GM19467 (cell line): ENCODE data around the gene SLC9A9.
"Not testable (repeated sequence)": the region's sequence is repeated elsewhere in the genome, so short reads cannot be mapped to it uniquely, and the experiment has no call there.

Source experiments
- ATAC-seq: cut with Tn5 transposase; IDR thresholded peaks from one replicate; pipeline ENCODE4 v1.9.1; 2021; ENCODE audit warnings: mild to moderate bottlenecking, moderate library complexity; ENCODE audit not compliant: unreplicated experiment

Gene SLC9A9

DNA sequence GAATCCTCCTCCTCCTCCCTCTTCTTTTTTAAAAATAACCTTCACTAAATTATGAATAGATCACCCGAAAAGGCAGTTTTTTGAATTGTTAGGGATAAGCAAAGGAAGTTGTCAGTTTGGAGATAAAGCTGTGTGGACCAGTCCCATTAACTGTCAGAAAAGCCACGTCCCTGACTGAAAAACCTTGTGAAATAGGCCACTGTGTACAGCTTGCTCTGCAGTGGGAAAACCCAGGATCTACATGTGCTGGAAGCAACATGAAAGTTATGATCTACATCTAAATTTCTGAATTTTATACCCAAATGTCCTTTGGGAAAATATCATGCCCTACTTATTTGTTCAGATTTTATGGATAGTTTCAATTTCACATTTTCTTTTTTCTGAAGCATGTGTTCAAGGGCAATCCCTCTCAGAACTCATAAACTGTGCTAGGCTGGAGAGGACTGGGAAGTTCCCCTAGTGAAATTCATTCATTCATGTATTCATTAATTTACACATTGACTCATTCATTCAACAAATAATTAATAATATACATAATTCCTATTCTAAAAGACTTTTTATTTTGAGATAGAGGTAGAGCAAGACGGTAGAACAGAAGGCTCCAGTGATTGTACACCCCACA is 149.5 kb downstream of the SLC9A9 start:
- no peak for ATAC-seq

DNA sequence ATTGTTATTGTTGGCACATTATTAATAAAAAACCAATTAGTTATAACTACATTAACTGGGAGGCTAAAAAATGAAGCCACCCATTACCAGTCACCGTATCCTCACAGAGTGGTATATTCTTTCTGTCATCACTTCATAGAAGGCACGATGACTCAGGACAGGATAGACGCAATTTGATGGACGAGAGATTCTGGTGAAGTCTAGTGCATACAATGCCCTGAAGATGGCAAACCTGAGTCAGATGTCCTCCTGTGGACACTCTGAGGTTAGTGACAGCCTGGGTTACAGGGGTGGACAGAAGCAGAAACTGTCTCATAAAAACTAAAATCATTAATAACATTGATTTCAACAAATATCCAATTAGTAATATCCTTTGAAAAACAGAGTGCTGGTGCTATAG is 150.3 kb downstream of the SLC9A9 start:
- ATAC-seq, result no peak

DNA sequence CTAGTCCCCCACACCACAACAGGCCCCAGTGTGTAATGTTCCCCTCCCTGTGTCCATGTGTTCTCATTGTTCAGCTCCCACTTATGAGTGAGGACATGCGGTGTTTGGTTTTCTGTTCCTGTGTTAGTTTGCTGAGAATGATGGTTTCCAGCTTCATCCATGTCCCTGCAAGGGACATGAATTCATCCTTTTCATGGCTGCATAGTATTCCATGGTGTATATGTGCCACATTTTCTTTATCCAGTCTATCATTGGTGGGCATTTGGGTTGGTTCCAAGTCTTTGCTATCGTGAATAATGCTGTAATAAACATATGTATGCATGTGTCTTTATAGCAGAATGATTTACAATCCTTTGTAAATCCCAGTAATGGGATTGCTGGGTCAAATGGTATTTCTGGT is 152.9 kb downstream of the SLC9A9 start:
- not testable (repeated sequence) for ATAC-seq

DNA sequence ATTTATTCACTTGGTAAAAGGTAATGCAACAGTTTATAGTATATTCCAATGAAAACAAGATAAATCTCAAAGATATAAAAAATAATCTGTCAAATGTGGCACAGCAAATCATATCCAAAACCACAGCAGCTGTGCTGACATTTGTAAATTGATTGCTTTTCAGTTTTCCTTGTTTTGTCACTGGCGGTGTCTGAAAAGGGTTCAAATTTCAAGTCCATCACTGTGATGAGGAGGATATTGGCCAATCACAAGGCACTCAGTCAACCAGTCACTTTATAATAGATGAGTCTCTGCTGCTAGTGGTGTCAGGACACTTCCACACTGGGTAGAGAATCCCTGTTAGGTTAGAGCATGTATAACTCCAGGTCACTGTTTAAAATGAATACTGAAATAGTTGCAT is 154.8 kb downstream of the SLC9A9 start:
- ATAC-seq, result no peak

DNA sequence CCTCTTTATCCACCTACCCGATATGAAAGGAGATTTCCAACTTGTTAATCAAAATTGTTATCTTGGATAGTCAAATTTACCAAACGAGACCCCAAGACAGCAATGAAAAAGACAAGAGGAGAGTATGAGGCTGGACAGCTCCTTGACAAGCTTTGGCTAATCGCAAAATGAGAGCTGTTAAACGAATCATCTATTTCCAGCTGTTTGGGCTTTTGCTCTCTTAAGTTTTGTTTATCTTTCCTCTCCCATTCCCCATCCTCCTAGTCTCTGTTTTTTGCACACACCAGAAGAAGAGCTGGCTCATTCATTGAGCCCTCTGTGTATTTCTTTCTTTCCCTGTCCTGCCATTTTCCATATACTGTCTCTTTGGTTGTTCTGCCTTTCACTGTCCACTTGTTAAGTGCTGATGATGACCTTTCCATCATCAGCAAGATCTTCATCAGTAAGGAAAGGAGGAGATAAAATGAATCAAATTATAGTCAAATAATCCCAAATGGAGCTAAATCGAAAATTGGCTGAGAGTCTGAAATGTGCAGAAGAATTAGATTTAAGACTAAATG is 161.6 kb downstream of the SLC9A9 start:
- ATAC-seq, result no peak

DNA sequence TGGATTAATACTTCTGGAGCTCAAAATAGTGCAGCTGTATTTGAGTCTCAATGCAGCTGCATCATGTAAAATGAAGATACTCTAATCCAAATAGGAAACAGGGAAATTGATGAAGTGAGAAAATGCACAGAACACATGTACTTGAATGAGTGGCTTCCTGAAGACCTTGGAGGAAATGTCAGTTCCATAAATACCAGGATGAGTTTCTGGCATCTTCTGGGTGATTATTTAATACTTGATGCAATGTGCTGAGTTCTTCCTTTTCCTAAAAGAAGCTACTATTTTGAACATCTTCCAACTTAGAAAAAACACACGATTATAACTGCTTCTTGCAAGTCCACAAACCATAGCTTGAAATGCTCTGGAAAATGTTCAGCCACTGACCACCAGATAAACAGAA is 162.8 kb downstream of the SLC9A9 start:
- ATAC-seq, result no peak

DNA sequence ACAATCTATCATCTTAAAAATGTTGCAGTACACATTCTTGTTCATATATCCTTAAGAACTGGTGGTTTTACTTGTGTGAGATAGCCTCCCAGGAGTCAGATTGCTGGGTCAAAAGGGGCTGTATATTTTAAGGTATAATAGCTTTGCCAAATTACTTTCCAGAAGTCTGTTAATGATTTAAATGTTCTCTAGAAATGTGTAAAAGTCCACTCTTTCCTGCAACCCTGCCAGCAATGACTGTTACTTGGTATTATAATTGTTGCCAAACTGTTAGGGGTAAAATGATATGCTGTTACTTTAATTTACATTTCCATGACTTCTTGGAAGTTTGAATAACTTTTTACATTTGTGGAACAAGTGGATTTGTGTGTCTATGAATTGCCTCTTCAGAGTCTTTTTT is 170.8 kb downstream of the SLC9A9 start:
- no peak for ATAC-seq

DNA sequence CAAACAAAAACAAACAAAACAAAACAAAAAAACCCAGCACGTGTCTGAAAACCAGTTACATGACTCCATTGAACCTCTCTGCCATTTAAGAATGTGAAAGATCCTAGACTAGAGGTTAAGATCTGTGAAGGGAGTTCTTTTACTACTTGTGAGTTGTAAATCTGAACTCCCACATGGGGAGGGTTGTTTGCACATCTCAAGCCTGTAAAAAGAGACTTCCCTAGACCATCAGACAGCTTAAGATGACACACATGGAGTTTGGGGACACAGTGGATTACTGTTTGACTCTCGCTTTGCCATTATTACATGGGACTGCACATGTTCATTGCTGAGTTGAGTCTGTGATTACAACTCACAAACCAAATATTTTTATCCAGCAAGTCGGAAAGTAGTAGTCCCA is 171.5 kb downstream of the SLC9A9 start:
- ATAC-seq, result no peak

DNA sequence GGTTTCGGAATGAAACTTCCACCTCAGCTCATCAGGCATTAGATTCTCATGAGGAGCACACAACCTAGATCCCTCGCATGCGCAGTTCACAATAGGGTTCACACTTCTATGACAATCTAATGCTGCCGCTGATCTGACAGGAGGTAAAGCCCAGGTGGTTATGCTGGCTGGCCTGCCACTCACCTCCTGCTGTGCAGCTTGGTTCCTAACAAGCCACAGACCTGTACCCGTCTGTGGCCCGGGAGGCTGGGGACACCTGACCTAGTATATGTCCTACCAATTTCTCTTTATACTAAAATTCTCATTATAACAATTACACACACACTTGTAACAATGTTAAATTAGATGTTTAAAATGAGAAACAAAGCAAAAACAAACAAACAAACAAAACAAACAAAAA is 172.2 kb downstream of the SLC9A9 start:
- no peak for ATAC-seq

DNA sequence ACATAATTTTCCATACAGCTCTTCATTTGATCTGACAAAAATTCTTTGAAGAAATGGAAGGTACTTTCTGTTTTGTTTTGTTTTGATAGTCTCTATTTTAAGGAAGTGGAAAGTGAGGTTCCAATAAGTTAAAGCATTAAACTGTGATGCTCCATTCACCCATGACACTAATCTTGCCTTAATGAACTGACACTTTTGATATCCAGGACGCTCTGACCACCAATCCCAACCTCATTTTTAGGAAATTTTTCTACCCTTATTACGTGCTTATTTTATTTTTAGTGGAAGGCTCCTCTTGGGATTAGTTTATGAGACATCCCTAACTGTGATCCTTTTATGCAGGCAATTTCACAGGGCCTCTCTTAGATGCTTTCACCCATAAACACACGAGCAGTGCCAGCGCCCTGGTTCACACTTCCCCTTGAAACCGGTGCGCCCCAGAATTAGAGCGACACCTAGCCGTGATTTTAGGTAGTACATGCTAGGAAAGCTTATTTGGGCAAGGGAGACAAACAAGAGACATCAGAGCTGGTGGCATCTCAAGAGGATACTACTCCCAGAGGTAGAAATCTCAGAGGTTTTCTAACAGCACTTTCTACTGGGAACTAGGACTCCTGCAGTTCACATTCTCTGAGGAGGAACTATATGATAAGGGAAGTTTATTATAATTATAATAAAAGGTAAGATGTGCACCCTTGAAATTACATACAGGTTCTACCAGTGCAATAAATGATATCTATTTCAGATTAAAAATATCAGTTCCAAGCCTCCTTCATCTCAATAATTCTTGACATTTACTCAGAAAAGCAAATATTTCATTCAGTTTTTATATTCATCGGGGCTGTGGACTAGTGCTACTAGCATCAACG is 173.9 kb downstream of the SLC9A9 start:
- ATAC-seq, result peak; percentile 64

DNA sequence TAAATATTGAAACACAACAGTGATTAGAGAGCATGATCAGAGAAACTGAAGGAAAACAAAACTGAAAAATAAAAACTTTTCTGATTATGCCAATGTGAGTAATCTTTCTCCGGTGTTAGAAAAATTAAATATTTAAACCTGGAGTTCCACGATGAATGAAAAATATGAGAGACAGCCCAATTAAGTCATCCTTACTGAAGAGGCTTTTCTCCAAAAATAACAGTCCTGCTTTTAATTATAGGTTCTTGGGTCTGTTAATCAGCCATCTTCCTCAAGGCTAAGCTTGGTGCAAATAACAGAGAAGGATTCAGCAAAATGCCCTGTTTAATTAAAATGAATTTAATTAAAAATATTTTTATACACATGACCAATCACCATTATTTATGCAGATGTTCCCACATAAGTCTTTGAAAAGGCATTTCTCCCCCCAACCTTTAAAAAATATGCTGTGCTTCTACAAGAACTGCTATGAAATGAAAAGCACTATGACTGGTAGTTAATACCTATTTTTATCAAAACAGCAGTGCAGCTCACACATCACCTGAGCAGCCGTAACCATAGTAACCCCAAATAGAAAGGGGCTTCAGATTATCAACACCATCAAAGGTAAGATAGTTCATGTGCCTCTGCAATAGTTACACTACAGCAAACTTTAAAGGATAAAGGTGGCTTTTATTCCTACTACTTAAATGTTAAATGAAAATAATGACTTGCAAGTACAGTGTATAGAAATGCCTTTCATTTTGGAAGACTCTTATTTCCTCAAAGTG is 175.7 kb downstream of the SLC9A9 start:
- ATAC-seq, result no peak

DNA sequence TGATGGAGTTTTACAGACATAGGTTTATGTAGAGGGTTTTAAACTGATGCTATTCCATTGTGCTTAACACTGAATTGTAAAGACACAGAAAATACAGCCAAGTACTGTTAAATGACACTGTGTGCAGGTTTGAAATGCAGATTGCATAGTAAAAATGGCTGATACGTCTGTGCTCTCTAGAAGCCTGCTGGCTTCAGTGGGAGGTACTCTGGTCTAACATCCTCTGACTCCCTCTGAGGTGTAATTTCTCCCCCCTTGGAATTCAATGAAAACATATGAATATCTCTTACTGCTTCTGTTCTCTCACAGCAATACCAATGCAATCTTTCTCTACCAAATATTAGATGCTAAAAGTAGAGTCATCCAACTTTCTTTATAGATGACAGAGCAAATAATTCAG is 176.6 kb downstream of the SLC9A9 start:
- no peak for ATAC-seq

DNA sequence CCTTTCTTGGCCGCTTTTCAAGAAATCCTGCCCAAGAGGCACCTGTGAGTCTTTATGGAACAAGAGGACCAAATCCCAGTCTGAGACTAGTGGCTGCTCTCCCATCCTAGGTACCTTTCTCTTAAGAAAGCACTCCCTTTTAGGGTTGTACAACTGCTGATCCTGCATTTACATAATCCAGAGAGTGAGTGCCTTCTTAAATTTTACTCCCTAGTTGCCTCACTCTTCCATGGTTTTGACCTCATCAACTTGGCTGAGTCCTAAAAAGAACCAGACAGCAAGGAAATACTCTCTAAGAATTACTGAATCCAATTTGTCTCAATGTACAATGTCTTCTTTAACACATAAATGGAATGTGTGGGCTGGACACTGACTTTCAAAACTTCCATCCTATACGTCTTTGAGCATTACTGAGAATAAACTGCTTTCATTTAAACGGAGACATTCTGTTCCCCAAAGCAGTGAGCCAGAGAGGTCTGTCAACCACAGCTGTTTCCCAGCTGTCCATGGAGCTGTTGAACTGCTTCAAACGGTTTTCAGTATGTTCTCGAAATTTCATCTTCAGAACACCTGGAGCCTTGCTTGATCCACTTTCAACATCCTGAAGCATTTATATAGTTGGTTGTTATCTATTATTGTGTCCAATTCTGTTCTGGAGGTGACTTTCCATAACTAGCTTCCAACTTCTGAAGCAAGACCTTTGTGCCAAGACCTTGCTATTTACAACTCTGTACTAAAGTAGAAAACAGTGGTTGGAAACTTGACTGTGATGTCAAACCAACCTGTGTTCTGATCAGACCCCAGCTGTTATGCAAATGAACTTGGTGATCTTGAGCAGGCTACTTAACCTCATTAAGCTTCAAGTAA is 179.1 kb downstream of the SLC9A9 start:
- peak; percentile 91 for ATAC-seq

DNA sequence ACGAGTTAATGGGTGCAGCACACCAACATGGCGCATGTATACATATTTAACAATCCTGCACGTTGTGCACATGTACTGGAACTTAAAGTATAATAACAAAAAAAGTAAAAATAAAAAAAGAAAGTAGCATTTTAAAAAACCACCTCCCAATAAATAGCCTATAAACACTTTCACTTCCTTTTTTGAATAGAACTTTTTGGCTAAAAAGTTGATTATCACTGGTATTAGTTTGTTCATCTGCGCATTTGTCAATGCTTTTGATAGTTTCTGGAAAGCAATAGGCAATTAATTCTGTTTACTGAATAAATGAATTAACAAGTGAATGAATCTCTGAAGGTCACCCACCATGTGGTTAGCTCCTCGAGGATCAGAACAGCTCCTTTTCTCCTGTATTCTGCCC is 179.9 kb downstream of the SLC9A9 start:
- no peak for ATAC-seq

DNA sequence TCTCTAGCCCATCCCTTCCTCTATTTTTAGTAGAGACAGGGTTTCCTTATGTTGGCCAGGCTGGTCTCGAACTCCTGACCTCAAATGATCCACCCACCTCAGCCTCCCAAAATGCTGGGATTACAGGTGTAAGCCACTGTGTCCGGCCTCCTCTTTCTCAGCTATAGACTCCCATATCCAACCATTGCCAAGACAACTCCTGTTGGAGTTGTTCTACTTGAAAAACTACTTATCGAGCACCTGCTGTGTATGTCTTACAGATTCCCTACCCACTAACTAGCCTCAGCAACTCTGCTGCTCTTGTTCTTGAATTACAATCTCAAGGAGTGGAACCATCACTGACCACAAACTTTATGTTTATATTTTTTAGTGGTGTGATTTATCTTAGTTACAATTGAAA is 186.6 kb downstream of the SLC9A9 start:
- ATAC-seq, result no peak

DNA sequence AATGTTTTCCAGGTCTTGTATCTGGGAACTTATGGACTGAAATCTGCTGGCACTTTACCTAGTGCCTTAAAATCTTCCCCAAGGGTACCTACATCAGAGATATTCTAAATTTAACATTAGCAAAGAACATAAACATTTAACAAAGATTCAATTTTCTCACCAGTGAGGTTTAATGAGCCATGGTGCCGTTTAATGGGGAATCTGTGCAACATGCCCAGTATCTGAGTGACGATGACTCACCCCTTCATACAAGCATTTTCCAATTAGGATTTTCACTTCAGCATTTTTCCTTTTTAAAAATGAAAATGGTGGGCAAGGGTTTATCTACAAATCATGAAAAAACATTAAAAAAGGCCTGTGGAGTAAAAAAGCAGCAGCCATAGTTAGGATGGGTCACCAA is 189.4 kb downstream of the SLC9A9 start:
- ATAC-seq, result no peak

DNA sequence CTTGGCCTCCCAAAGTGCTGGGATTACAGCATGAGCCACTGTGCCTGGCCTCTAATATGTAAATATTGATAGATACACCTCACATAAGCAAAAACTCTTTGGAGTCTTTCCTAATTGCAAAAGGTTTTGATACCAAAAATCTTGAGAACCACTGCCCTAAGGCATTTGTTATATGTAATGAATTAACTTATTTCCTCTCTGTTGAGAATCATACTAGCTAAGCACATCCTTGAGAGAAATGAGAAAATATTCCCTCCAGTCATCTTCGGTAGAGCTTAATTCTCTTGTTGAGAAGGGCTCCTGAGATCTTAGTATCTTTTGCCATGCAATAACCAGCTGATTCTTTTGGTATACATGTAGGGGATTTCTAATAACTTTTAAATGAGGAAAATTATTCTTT is 190.2 kb downstream of the SLC9A9 start:
- ATAC-seq, result no peak

DNA sequence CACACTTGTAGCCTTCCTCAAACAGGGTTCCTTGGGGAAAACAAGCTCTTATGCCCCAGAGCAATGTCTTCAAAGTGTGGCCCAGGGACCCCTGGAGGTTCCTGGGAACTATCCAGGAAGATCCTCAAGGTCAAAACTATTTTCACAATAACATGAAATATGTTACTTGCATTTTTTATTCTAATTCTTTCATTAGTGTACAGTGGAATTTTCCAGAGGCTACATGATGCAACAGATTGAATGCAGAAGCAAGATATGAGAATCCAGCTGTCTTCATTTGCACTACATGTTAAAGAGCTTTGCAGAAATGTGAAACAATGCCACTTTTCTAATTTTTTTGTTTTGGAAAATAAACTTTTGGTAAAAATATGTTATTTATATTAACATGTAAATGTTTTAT is 190.9 kb downstream of the SLC9A9 start:
- ATAC-seq, result no peak

DNA sequence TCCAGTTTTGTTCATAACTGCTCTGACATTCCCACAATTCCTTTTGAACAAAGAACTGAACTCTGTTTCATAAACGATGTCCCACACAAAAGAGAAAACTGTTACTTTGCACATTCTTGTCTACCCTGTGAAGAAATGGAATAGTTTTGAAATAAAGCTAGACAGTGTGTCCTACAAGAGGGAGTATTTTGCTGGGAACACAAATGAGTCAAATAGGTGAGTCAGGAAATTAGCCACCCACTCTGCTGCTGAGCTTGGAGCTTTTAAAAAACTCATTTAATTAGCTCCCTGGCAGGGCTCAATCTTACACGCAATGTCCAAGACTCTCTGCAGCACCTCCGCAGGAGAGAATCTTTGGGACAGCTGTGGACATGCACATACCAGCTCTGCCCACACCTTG is 193.4 kb downstream of the SLC9A9 start:
- no peak for ATAC-seq

DNA sequence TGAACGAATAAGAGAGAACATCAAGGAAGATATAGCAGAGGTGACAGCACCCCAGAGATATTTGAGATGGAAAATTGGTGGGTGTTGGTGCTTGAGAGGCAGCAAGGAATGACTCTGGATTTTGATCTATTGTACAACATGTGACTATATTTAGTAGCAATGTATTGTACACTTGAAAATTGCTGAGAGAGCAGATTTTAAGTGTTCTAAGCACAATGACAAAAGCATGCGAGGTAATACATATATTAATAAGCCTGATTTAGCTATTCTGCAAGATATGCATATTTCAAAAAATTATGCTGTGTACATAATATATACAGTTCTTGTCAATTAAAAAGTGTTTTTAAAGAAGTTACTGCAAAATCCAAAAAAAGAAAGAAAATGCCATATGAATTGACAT is 194.3 kb downstream of the SLC9A9 start:
- no peak for ATAC-seq

DNA sequence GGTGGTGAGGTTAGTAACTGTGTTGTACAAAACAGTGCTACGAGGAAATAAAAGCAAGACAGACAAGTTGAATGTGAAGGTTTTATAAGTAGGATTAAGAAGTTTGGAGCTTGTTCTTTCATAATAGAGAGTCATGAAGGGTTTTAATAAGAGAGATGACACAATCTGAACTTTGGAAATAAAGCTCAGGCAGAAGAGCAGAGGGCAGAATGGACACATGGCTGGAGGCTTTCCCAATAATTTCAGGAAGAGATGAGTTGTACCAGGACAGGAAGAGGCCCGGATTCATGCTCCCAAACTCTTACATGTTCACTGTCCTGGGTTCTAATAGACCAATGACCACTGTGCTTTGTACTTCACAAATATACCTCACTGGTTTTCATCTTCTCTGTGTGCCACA is 194.8 kb downstream of the SLC9A9 start:
- no peak for ATAC-seq
